ENCODE data around the gene AREL1. TPM values are rescaled to one million over a fixed set of nuclear protein-coding genes. Genes with fewer than 3 reads are reported as not detected.

Gene AREL1
- polyA plus RNA-seq, 1 donor (not counting 4 experiments of a cell fraction or from before 2014, with no cell fraction given) = 31.2 TPM

GRCh38 chr14:74661726-74662450, 51.0 kb downstream of the AREL1 start:
- H4K20me1 ChIP-seq (ENCODE audit: control insufficient read depth, extremely low read depth, insufficient read depth, low read length) = no peaks in the 10 kb centered on the region
- H3K27ac ChIP-seq (ENCODE audit: control insufficient read depth, insufficient read depth, low read length) = no peak overlapping the region
- no peak for TF ChIP-seq CTCF (optimal IDR thresholded peaks at IDR 0.05 in 1 of 3, IDR thresholded peaks at IDR 0.05 in 1 of 3, conservative IDR thresholded peaks at IDR 0.05 in 1 of 3; ENCODE audit: extremely low read depth in 1 of 3, insufficient read depth in 2 of 3, low read length in 3 of 3)
- no peak for TF ChIP-seq EZH2 (IDR thresholded peaks at IDR 0.05; ENCODE audit: low read length)
- DNase-seq (ENCODE audit: low read depth, low spot score) (no peak), FAIRE-seq (no peak)
- H3K9me3 ChIP-seq (ENCODE audit: control insufficient read depth, low read depth, low read length) = no peaks in the 10 kb centered on the region
- H3K4me1 ChIP-seq (ENCODE audit: control insufficient read depth, extremely low read depth, insufficient read depth, low read length) = peaks cover 19% of the 10 kb centered on the region
- no peak overlapping the region for H2AFZ ChIP-seq (ENCODE audit: control insufficient read depth, low read length)
- no peak overlapping the region for H3K4me2 ChIP-seq (ENCODE audit: control insufficient read depth, extremely low read depth, insufficient read depth, low read depth, low read length)
- H3K27me3 ChIP-seq (ENCODE audit: control insufficient read depth, extremely low read depth, insufficient read depth, low read length) = no peaks in the 10 kb centered on the region
- no peaks in the 10 kb centered on the region for H3K9me1 ChIP-seq (ENCODE audit: control insufficient read depth, extremely low read depth, insufficient read depth, low read length)
- dilution Hi-C loops (cut with MboI; ENCODE audit: extremely low pct_ligation_motif_present, low sequenced_read_pairs) = no loop called here
- H3K79me2 ChIP-seq (ENCODE audit: control insufficient read depth, insufficient read depth, low read length) = no peaks in the 10 kb centered on the region
- H3K9ac ChIP-seq (ENCODE audit: control insufficient read depth, extremely low read depth, insufficient read depth, low read length) = no peak overlapping the region
- no peak overlapping the region for H3K4me3 ChIP-seq (ENCODE audit: control insufficient read depth in 2 of 3, extremely low read depth in 1 of 3, insufficient read depth in 2 of 3, low read depth in 1 of 3, low read length in 3 of 3)
- peaks cover 14 to 44% of the 10 kb centered on the region in 2 experiments for H3K36me3 ChIP-seq (ENCODE audit: control insufficient read depth in 2 of 2, extremely low read depth in 1 of 2, insufficient read depth in 2 of 2, low read length in 2 of 2)

- dilution Hi-C loops (cut with MboI; ENCODE audit: extremely low pct_ligation_motif_present, low sequenced_read_pairs) = no loop called here
- no peak for TF ChIP-seq EZH2 (IDR thresholded peaks at IDR 0.05; ENCODE audit: low read length)
- no peak for TF ChIP-seq CTCF (optimal IDR thresholded peaks at IDR 0.05 in 1 of 3, IDR thresholded peaks at IDR 0.05 in 1 of 3, conservative IDR thresholded peaks at IDR 0.05 in 1 of 3; ENCODE audit: extremely low read depth in 1 of 3, insufficient read depth in 2 of 3, low read length in 3 of 3)
- no peak for FAIRE-seq
- no peak overlapping the region for H3K4me2 ChIP-seq (ENCODE audit: control insufficient read depth, extremely low read depth, insufficient read depth, low read depth, low read length)
- no peak overlapping the region for H3K27ac ChIP-seq (ENCODE audit: control insufficient read depth, insufficient read depth, low read length)
- peaks cover 30% of the 10 kb centered on the region for H3K4me1 ChIP-seq (ENCODE audit: control insufficient read depth, extremely low read depth, insufficient read depth, low read length)
- DNase-seq (ENCODE audit: low read depth, low spot score) = no peak
- H3K4me3 ChIP-seq (ENCODE audit: control insufficient read depth in 2 of 3, extremely low read depth in 1 of 3, insufficient read depth in 2 of 3, low read depth in 1 of 3, low read length in 3 of 3) = no peak overlapping the region
- peaks cover 14 to 44% of the 10 kb centered on the region in 2 experiments for H3K36me3 ChIP-seq (ENCODE audit: control insufficient read depth in 2 of 2, extremely low read depth in 1 of 2, insufficient read depth in 2 of 2, low read length in 2 of 2)
- H3K9ac ChIP-seq (ENCODE audit: control insufficient read depth, extremely low read depth, insufficient read depth, low read length) = no peak overlapping the region
- H3K27me3 ChIP-seq (ENCODE audit: control insufficient read depth, extremely low read depth, insufficient read depth, low read length) = no peaks in the 10 kb centered on the region
- H3K79me2 ChIP-seq (ENCODE audit: control insufficient read depth, insufficient read depth, low read length) = no peaks in the 10 kb centered on the region
- H4K20me1 ChIP-seq (ENCODE audit: control insufficient read depth, extremely low read depth, insufficient read depth, low read length) = no peaks in the 10 kb centered on the region
- no peak overlapping the region for H2AFZ ChIP-seq (ENCODE audit: control insufficient read depth, low read length)
- no peaks in the 10 kb centered on the region for H3K9me3 ChIP-seq (ENCODE audit: control insufficient read depth, low read depth, low read length)
- H3K9me1 ChIP-seq (ENCODE audit: control insufficient read depth, extremely low read depth, insufficient read depth, low read length) = no peaks in the 10 kb centered on the region
These were observed 52.0 kb downstream of the AREL1 start for GRCh38 chr14:74660863-74661262.

Measured in keratinocyte (primary cell).